Stimulated activated CD8-positive, alpha-beta memory T cell treated with anti-CD3 and anti-CD28 coated beads, Interleukin-15, amount 100 ng/mL, for 4 hours (primary cell): ENCODE data around the gene CCDC33.
"Not testable (repeated sequence)": the region's sequence is repeated elsewhere in the genome, so short reads cannot be mapped to it uniquely, and the experiment has no call there.

Experiments
- DNase-seq, 2 donors: peaks; one replicate each; pipeline ENCODE4 v3.0.0-alpha.2; 2020; ENCODE audit warnings: low read depth in 2 of 2

Gene CCDC33

DNA sequence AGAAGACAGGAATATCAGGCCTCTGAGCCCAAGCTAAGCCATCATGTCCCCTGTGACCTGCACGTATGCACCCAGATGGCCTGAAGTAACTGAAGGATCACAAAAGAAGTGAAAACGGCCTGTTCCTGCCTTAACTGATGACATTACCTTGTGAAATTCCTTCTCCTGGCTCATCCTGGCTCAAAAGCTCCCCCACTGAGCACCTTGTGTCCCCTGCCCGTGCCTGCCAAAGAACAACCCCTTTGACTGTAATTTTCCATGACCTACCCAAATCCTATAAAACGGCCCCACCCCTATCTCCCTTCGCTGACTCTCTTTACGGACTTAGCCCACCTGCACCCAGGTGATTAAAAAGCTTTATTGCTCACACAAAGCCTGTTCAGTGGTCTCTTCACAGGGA, 123.2 kb downstream of the CCDC33 start:
- DNase-seq, result not testable (repeated sequence)

DNA sequence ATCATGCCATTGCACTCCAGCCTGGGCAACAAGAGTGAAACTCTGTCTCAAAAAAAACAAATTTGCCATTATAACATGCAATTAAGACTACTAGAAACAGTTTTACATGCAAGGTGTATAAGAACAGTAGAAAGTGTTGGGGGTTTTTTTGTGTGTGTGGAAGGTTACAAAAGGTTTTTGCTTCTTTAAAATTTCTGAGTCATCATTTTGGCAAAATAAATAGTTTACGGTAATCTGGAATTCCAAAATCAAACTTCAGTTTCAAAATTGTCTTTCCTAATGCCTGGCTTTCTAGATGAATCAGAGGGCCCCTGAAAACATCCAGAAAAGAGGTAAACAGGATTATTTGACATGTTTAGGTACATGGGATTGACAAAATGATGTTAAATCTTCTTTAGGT, 124.7 kb downstream of the CCDC33 start:
- not testable (repeated sequence) for DNase-seq

DNA sequence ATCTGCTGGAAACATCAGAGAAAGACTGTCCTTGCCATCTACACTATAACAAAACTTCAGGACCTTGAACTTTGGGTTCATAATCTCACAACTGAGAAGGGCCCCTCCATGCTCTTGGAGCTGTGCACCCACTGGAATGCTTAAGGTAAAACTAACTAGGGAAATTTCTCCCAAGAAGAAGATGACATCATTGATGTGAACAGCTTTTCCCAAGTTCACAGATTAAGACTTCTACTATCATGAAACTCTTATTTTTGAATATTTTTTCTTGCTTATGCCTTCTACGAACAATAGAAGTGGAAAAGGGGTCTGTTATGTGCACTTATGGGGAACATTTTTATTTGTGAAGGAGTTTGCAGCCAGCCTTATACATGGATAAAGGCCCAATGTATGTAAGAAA, 126.4 kb downstream of the CCDC33 start:
- DNase-seq, result no peak

DNA sequence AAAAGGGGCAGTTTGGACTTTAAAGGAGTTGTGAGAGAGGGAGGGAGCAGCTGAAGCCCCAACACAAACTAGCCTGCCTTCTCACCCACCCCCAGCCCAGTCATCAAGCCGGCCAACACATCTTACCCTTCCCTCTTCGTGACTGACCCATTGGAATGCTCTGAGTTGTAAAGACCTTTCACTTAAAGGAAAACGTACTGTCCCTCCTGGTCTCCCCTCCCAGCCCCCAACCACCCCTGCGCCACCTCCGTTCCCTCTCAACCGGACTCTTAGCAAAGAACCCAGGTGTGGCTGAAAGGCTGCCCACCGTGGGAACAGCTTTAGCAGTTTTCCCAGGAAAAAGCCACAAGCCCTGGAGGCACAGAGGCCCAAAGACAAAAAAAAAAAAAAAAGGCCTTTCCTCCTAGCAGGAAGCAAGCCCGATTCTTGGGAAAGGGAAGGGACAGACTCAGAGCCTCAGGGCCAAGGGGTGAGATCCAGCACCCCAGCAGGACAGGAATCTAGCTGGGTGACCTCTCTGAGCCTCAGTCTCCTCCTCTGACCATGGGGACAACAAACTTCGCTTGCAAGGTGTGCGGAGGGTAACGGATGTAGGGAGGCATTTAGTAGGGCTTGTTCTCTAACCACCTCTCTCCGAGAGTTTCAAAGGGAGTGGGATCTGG, 128.9 kb downstream of the CCDC33 start:
- DNase-seq, result no peak

DNA sequence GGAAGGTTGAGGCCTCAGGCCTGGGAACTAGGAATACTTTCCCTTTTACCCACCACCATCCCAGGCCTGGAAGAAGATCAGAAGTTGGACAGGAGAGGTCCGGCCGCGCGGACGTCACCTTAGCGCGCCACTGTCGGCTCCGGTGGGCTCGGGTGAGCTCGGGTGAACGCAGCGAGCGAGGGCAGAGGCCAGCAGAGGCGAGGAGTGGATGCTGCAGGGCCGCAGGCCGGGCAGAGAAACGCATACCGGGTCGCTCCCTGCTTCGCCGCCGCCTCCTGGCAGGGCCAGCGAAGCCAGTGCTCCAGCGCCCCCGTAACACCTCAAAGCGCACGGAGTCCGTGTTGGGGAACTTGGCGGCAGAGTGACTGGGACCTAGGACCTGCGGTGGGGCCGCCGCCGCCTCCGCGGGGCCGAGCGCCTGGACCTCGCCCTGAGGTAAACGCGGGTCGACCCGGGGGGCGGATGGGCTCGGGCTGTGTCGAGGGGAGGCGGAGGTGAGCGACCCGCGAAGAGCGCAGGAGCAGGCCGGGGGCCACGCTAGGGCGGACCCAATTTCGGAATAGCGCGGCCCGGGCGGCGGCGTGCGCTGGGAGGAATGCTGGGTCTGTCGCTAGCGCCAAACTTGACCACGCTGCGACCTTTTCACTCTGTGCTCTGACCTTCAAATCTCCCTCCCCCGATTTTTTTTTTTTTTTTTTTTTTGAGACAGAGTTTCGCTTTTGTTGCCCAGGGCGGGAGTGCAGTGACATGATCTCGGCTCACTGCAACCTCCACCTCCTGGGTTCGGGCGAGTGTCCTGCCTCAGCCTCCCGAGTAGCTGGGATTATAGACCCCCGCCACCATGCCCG, 129.7 kb downstream of the CCDC33 start:
- DNase-seq, result no peak

DNA sequence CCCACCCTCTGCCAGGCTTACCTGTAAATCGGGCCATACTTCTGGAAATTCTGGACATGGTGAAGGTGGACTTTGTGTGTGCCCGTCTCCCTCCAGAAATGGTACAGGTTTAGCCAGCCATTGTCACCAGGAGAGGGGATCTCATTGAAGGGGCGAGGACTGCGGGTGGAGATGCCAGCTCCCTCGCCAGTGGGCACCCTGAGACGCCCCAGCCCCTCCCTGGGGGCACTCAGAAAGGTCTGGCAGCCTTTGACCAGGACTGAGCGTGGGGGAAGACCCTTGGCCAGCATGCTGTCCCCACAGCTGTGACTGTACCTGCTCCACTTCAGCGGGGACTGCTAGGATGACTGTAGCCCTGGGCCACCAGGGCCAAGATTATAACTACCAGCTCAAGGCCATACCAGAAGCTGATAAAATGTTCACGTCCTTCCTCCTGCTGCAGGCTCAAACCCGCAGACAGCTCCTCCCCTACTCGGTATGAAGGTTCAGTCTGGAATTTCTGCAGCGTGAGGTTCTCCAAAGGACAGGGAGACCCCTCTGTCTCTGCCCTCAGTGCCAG, 131.2 kb downstream of the CCDC33 start, which contains the start of gene CYP11A1:
TSS of gene CYP11A1 (minus strand) at position 351 of the 559 bp plus-strand sequence. CDS start at position 290, 61 bp downstream.
- DNase-seq, result no peak

DNA sequence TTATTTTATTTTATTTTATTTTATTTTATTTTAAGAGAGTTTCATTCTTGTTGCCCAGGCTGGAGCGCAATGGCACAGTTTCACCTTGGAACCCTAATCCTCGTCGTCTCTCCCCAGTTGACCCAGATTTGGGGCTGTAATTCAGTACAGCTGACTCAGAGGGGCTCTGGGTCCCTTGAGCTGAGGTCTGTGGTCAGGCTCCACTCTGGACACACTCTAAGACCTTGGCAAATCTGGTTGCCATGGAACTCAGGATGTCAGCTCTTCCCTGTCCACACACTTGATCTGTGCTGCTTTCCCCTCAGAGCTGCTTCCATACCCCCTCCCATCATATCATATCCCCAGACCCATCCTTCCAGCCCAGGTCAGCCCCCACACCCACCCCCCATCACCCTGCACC, 132.0 kb downstream of the CCDC33 start:
- no peak for DNase-seq

DNA sequence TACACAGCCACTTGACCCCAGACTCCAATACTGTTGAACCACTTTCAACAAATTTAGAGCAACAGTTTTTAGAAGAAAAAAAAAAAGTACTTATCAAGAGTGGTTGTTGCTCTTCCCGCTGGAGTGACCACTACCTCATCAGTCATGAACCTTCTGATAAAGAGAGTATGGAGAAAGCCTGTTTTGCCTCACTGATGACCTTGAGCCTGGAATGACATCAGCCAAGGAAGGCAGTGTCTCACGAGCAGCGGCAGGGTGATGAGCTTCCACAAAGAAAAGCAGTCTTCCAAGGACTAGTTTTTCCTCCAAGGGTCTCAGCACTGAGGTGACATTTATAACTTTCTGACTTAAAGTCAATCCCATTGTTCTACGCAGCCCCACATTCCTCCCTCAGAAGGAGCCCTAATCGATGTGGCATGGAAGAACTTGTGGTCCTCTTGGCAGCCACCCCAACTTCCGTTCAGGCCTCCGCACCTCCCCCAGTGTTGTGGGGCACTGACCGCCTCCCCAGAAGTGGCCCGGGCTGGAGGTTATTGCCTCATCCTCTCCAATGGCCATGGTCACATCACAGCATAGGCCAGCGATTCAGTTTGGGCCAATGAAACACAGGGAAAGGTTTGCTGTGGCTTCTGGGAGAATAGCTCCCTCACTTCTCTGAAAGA, 133.1 kb downstream of the CCDC33 start:
- no peak for DNase-seq

DNA sequence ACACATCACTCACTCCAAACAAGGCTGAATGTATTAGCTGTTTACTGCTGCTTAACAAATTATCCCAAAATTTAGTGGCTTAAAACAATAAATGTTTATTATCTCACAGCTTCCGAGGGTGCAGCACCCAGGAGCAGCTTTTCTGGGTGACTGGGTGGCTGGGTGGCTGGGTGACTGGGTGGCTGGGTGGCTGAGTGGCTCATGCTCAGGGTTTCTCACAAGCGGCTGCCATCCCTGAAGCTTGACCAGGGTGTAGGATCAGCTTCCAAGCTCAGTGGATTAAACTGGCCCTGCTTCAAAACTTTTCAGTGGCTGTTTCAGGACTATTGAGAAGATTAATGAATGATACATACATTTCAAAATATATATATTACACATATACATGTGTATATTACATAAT, 133.6 kb downstream of the CCDC33 start:
- DNase-seq, result no peak

DNA sequence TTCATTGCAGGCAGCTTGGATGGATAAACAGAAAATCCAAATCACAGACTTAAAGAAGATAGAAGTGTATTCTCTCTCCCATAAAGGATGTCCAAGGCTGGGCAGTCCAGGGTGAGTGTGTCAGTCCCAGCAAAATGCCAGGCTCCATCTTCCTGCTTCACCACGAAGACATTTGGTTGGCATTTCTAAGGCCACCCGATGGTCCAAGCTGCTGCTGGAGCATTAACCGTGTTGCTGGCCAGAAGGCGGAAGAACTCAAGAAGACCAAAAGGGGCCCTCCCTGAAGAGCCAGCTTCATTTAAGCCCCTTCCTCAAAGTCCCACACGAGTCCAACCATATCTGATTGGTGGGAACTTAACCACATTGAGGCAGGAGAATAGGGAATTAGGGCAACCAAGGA, 134.3 kb downstream of the CCDC33 start:
- no peak for DNase-seq

DNA sequence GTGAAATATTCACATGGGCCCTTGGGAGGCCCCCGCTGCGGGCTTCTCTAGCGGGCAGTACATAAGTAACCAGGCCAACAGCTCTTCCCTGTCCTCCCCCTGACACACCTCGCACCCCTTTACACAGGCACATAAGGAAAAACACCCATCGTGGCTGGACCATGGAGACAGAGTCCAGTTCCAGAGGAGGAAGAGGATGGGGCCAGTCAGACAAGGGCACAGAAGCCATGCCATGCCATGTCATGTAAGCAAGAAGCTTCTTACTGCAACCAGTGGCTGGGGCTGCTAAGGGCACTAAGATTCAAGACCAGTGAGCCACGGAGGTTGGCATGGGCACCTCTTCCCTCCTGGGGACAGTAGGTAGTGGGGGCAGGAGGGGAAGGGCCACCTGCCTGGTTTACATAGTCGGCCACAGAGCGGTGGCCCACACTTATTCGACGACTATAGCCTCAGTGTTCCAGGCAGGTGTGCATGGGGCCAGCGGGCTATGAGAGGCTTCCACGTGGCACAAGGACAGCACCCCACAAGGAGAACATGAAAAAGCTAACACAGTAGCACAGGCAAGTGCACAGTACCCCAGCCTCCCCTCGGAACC, 137.0 kb downstream of the CCDC33 start:
- DNase-seq, result no peak

DNA sequence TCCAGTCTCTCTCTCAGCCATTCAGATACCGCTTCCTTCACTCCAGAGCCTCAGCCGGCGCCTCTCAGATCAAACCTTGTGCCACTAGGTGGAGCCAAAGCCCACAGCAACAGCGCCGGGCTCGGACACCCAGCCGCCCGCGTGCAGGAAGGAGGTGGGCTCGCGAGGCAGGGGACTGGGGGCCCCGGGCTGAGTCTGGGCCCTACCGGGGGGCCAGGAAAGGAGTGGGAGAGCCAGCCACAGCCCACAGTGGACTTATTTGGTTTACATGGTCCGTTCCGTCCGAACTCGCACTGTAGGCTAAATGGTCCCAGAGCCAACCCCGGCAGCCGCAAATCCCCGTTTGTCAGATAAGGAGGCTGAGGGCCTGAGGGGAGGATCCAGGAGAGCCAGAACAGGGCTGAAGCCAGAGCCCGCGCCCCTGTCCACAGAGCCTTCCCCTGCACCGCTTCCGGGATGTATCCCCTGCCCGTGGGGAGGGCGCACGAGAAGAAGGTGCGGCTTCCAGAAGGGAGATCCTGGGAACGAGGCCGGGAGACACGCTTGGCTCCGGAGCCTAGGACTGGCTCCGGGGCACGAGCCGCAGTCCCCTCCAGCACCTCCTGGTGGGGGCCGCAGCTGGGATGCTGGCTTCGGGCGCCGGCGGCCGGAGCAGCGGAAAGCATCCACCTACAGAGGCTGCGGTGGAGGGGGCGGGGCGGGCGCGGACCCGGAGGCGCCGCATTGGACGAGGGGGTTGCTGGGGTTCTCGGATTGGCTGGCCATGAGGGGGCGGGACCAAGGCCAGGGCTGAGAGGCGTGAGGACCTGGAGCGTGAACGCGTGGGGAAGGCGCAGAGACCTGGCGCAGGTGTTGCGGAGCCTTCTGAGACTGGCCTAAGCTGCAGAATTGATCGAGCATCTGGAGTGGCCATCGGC, 137.9 kb downstream of the CCDC33 start:
- peak; percentile 88 to 93 for DNase-seq

DNA sequence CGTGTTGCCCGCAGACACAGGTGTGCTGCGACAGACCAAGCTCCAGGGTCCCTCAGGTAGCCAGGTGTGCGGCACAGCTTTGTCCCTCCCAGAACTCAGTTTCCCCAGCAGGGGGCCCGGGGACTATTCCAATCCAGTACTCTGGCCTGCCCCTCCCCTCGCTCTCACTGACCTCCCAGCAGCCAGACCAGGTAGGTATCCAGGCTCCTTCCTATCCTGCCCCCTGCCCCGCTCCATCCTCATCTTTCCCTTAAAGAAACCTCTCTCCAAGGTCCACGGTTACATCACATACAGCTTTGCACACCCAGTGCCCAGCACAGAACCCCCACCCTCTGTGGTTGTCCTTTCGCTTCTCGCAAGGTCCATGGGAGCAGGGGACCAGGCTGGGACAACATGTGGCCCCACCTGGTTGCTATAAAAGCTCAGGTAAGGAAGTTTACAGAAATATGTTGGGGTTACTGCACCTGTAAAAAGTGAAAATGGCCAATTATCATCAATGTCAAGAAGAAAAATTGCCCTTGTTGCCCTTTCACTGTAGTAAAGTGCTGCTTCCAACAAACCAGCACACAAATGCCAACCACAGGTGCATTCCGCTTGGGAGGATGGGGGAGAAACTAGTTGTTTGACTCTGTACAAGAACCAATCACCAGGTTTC, 138.6 kb downstream of the CCDC33 start:
- no peak for DNase-seq

DNA sequence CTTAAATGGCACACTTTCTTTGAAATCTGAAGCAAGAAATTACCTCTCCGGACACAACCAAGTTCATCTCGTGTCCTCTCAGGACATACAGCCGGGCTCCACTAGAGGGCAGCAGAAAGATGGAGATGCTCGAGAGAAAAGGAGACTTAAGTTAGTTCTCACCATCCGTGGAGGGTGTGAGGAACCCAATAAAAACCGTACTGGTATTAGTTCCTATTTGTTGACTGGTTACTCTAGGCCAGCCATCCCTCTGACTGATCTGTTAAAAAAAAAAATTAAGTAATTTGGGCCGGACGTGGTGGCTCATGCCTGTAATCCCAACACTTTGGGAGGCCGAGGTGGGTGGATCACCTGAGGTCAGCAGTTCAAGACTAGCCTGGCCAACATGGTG, 139.2 kb downstream of the CCDC33 start:
- DNase-seq, result peak; percentile 42 to 80

DNA sequence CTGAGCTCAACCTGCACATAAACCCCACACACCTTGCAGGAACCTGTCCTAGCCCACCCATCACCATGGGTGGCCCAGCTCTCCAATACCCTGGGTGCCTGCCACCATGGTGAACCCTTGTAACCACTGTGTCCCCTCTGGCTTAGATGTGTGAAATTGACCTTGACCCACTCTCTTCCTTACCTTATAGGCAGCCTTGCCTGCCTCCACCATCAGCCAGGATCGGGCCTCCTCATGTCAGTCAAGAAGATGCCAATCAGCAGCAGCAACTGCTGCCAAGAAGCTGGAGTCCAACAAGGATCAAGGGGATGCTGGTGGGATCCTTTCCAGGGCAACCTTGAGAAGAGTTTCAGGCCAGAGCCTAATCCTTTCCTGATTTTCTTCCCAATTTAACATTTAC, 140.1 kb downstream of the CCDC33 start:
- no peak for DNase-seq

DNA sequence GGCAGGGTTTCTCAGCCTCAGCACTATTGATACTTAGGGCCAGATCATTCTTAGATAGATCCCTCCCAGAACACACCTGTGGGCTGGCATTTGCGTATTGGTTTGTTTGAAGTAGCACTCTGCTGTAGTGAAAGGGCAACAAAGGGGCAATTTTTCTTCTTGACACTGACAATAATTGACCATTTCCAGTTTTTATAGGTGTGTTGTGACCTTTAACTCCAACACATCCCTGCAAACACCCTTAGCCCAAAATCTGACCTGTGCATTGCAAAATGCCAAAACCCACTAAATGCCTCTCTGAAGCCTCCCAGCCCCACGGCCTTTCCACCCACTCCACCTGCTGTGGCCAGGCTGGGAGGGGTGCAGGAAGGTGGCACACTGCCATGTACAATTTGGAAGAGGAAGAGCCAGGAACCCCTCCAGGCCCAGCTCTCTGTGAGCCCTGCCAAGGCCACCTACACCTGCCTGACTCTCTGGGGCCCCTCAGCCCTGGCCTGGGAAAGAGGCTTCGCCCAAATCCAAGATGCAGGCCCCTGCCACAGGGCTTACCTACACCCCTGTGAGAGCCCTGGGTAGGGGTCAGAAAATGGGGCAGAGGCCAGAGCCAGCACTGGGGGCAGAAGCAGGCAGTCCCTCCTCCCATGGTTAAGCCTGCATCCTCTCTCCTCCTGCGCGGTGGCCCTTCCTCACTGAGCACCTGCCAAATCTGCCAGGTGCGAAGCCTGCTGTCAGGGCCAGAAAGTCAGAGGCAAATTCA, 140.9 kb downstream of the CCDC33 start:
- no peak for DNase-seq

DNA sequence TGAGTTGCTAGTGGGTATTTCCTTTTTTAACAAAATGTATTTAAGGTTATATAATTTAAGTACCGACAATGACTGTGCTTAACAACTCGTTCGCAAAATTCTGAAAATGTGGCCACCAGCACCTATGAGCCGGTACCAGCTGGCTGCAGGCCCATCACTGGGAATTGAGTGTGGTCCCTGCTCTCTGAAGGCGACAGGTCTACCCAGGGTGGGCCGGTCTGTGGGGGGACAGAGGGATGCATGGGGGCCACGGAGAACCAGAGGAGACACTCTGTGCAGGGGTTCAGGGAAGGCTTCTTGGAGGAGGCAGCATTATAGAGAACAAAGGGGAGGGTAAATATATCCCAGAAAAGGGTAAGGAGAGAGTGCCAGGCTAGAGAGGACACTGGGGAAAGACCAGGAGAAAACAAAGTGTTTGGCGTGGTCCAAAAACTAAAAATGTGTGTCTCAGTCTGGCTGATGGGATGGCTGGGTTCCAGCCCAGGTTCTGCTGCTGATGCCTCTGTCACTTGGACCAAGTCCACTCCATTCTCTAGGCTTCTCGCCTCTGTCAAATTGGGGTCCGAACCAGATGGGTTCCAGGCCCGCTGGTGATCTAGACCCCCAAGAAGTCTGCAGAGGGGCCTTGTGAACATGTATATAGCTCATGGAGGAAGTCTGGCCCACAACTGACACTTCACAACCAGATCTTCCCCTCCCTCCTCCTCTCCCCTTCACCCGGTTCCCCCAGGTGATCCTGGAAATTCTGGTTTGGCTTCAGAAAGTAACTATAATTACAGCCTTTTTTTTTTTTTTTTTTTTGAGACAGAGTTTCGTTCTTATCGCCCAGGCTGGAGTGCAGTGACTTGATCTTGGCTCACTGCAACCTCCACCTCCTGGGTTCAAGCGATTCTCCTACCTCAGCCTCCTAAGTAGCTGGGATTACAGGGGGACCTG, 142.0 kb downstream of the CCDC33 start:
- DNase-seq, result no peak

DNA sequence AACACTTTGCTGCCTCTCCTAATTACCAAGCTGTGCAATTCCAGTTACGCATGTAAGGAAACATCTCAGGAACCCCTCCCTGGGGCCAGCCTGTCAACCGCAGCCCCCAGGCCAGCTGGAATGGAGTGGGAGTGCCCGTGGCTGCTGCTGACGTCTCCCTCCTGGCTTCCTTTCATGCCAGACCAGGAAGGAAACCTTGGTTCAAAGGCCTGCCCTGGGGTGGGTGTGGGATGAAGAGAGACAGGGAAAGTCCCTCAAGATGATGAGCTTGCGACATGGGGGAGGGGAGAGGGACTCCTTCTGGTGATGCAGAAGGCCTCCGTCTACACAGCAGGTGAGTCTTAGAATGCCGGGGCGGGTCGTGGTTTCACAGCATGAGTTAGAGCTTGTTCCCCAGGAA, 142.7 kb downstream of the CCDC33 start:
- DNase-seq, result peak in 1 of 2 donors; percentile 64
